ENCODE data around the gene RP9.

GRCh38 chr7:33156441-33156840 lies 47.2 kb upstream of the RP9 start:
- no peak for TF ChIP-seq EP300 (IDR thresholded peaks at IDR 0.05)
- no peak for TF ChIP-seq POLR2A (IDR thresholded peaks at IDR 0.05)
- TF ChIP-seq CTCF (IDR thresholded peaks at IDR 0.05), result no peak

Data from ovary (tissue), 3 donors.